Fibroblast of skin of left quadriceps (primary cell): ENCODE results near the gene AOPEP.

ENCODE experiments used
- DNase-seq, 2 experiments: peaks; one replicate each; pipeline ENCODE4 v3.0.0-alpha.2; 2013; ENCODE audit warnings: low read depth in 2 of 2

The AOPEP gene

GRCh38 chr9:94726495-94727191 is at the start of gene AOPEP:
Gene AOPEP, plus strand, starts transcription at chr9:94726699. Its CDS starts 33,085 bp downstream, at chr9:94759784.
- peak; percentile 86 to 87 for DNase-seq

GRCh38 chr9:94677929-94678328 is 48.6 kb upstream of the AOPEP start:
- DNase-seq: no peak

- DNase-seq: no peak
These were observed 46.9 kb upstream of the AOPEP start for GRCh38 chr9:94679587-94679986.

GRCh38 chr9:94680020-94680419 is 46.5 kb upstream of the AOPEP start:
- no peak for DNase-seq

GRCh38 chr9:94680621-94681020 is 45.9 kb upstream of the AOPEP start:
- no peak for DNase-seq

- peak in 1 of 2 experiments; percentile 50 for DNase-seq
These were observed 45.0 kb upstream of the AOPEP start for GRCh38 chr9:94681508-94681907.

GRCh38 chr9:94685359-94685758 is 41.1 kb upstream of the AOPEP start:
- DNase-seq: no peak

GRCh38 chr9:94687451-94687850 is 39.0 kb upstream of the AOPEP start:
- no peak for DNase-seq

- no peak for DNase-seq
These were observed 36.2 kb upstream of the AOPEP start for GRCh38 chr9:94690344-94690743.

- no peak for DNase-seq
These were observed 33.9 kb upstream of the AOPEP start for GRCh38 chr9:94692601-94693000.

GRCh38 chr9:94693485-94694204 is 32.9 kb upstream of the AOPEP start:
- no peak for DNase-seq

GRCh38 chr9:94696545-94696944 is 30.0 kb upstream of the AOPEP start:
- no peak for DNase-seq

GRCh38 chr9:94697972-94698581 is 28.4 kb upstream of the AOPEP start:
- peak; percentile 57 to 61 for DNase-seq

GRCh38 chr9:94699715-94700373 is 26.7 kb upstream of the AOPEP start:
- no peak for DNase-seq

- DNase-seq: no peak
These were observed 26.1 kb upstream of the AOPEP start for GRCh38 chr9:94700445-94700844.

- DNase-seq: no peak
These were observed 22.9 kb upstream of the AOPEP start for GRCh38 chr9:94703488-94704140.

GRCh38 chr9:94705162-94705702 is 21.3 kb upstream of the AOPEP start:
- DNase-seq: no peak

- DNase-seq: no peak
These were observed 19.6 kb upstream of the AOPEP start for GRCh38 chr9:94706922-94707321.

GRCh38 chr9:94713436-94714215 is 12.9 kb upstream of the AOPEP start:
- no peak for DNase-seq

- no peak for DNase-seq
These were observed 12.0 kb upstream of the AOPEP start for GRCh38 chr9:94714494-94714893.

- no peak for DNase-seq
These were observed 8.7 kb upstream of the AOPEP start for GRCh38 chr9:94717761-94718160.
